ENCODE data around the gene KCNQ5. TPM values are rescaled to one million over a fixed set of nuclear protein-coding genes. Genes with fewer than 3 reads are reported as not detected.

The KCNQ5 gene
- polyA plus RNA-seq, 1 donor from 2014 or later = 6.9 TPM

- no peaks in the 10 kb centered on the region for H3K27me3 Mint-ChIP-seq
- H3K36me3 Mint-ChIP-seq = peaks cover 3% of the 10 kb centered on the region
- no peaks in the 10 kb centered on the region for H3K9me3 Mint-ChIP-seq
- peak overlapping the region in 1 of 3 donors; percentile 23 for H3K27ac Mint-ChIP-seq
- H3K4me1 Mint-ChIP-seq = peaks cover 29 to 59% (median 32%) of the 10 kb centered on the region in 3 donors
- peak overlapping the region in 1 of 4 donors; percentile 35 for H3K4me3 Mint-ChIP-seq
Measured at GRCh38 chr6:72650081-72650745, 28.3 kb downstream of the KCNQ5 start.

- no peaks in the 10 kb centered on the region for H3K9me3 Mint-ChIP-seq
- peaks cover 3% of the 10 kb centered on the region for H3K36me3 Mint-ChIP-seq
- H3K27me3 Mint-ChIP-seq = no peaks in the 10 kb centered on the region
- no peak overlapping the region for H3K4me3 Mint-ChIP-seq
- no peak overlapping the region for H3K27ac Mint-ChIP-seq
- H3K4me1 Mint-ChIP-seq = peaks cover 29 to 59% (median 32%) of the 10 kb centered on the region in 3 donors
Measured at GRCh38 chr6:72651174-72651573, 29.3 kb downstream of the KCNQ5 start.

- no peak overlapping the region for H3K4me3 Mint-ChIP-seq
- H3K4me1 Mint-ChIP-seq = peaks cover 24 to 55% (median 29%) of the 10 kb centered on the region in 3 donors
- H3K27me3 Mint-ChIP-seq = no peaks in the 10 kb centered on the region
- H3K27ac Mint-ChIP-seq = no peak overlapping the region
- no peaks in the 10 kb centered on the region for H3K9me3 Mint-ChIP-seq
- peaks cover under 1% of the 10 kb centered on the region for H3K36me3 Mint-ChIP-seq
Measured at GRCh38 chr6:72651967-72652956, 30.4 kb downstream of the KCNQ5 start.

GRCh38 chr6:72653026-72653425 lies 31.2 kb downstream of the KCNQ5 start:
- Mint-ChIP-seq H3K36me3 (no peaks in the 10 kb centered on the region), H3K4me3 (peak overlapping the region in 1 of 4 donors; percentile 50), H3K9me3 (no peaks in the 10 kb centered on the region), H3K4me1 (peaks cover 24 to 48% (median 29%) of the 10 kb centered on the region in 3 donors), H3K27me3 (no peaks in the 10 kb centered on the region), H3K27ac (peak overlapping the region in 1 of 3 donors; percentile 43)

GRCh38 chr6:72654071-72654621 lies 32.3 kb downstream of the KCNQ5 start:
- peak overlapping the region in 1 of 3 donors; percentile 12 for H3K27ac Mint-ChIP-seq
- peaks cover 23 to 38% (median 25%) of the 10 kb centered on the region in 3 donors for H3K4me1 Mint-ChIP-seq
- H3K4me3 Mint-ChIP-seq = no peak overlapping the region
- no peaks in the 10 kb centered on the region for H3K27me3 Mint-ChIP-seq
- H3K36me3 Mint-ChIP-seq = no peaks in the 10 kb centered on the region
- no peaks in the 10 kb centered on the region for H3K9me3 Mint-ChIP-seq

- peaks cover 10 to 14% (median 14%) of the 10 kb centered on the region in 3 donors for H3K4me1 Mint-ChIP-seq
- H3K27me3 Mint-ChIP-seq = no peaks in the 10 kb centered on the region
- H3K27ac Mint-ChIP-seq = no peak overlapping the region
- H3K36me3 Mint-ChIP-seq = no peaks in the 10 kb centered on the region
- no peak overlapping the region for H3K4me3 Mint-ChIP-seq
- no peaks in the 10 kb centered on the region for H3K9me3 Mint-ChIP-seq
Measured at GRCh38 chr6:72657407-72658197, 35.7 kb downstream of the KCNQ5 start.

- Mint-ChIP-seq H3K9me3 (no peaks in the 10 kb centered on the region), H3K4me1 (peaks cover 0 to 4% (median 0%) of the 10 kb centered on the region in 3 donors), H3K27me3 (no peaks in the 10 kb centered on the region), H3K36me3 (peaks cover 2% of the 10 kb centered on the region), H3K4me3 (no peak overlapping the region), H3K27ac (no peak overlapping the region)
Measured at GRCh38 chr6:72659754-72660153, 37.9 kb downstream of the KCNQ5 start.

GRCh38 chr6:72661411-72661810 lies 39.5 kb downstream of the KCNQ5 start:
- Mint-ChIP-seq H3K4me1 (peaks cover 0 to 4% (median 2%) of the 10 kb centered on the region in 3 donors), H3K9me3 (no peaks in the 10 kb centered on the region)

GRCh38 chr6:72665599-72665998 lies 43.7 kb downstream of the KCNQ5 start:
- Mint-ChIP-seq H3K9me3 (peaks cover 0 to 3% (median 0%) of the 10 kb centered on the region in 3 donors), H3K27me3 (no peaks in the 10 kb centered on the region), H3K27ac (no peak overlapping the region), H3K36me3 (peaks cover 2% of the 10 kb centered on the region), H3K4me3 (no peak overlapping the region), H3K4me1 (peaks cover 2 to 13% (median 8%) of the 10 kb centered on the region in 3 donors)

More at GRCh38 chr6:72661411-72661810, 39.5 kb downstream of the KCNQ5 start:
- Mint-ChIP-seq H3K36me3 (peaks cover 2% of the 10 kb centered on the region), H3K27ac (no peak overlapping the region), H3K4me3 (no peak overlapping the region), H3K27me3 (no peaks in the 10 kb centered on the region)

- Mint-ChIP-seq H3K27ac (no peak overlapping the region), H3K4me3 (no peak overlapping the region), H3K27me3 (no peaks in the 10 kb centered on the region), H3K36me3 (no peaks in the 10 kb centered on the region), H3K4me1 (peaks cover 2 to 13% (median 8%) of the 10 kb centered on the region in 3 donors), H3K9me3 (peaks cover 0 to 3% (median 0%) of the 10 kb centered on the region in 3 donors)
Measured at GRCh38 chr6:72669324-72669723, 47.5 kb downstream of the KCNQ5 start.

- Mint-ChIP-seq H3K27me3 (no peaks in the 10 kb centered on the region), H3K36me3 (peaks cover 3% of the 10 kb centered on the region), H3K27ac (no peak overlapping the region), H3K4me3 (no peak overlapping the region), H3K9me3 (no peaks in the 10 kb centered on the region), H3K4me1 (peaks cover 0 to 9% (median 8%) of the 10 kb centered on the region in 3 donors)
Measured at GRCh38 chr6:72672906-72673305, 51.0 kb downstream of the KCNQ5 start.

GRCh38 chr6:72674842-72675241 lies 53.0 kb downstream of the KCNQ5 start:
- Mint-ChIP-seq H3K27me3 (no peaks in the 10 kb centered on the region), H3K36me3 (peaks cover 3% of the 10 kb centered on the region), H3K27ac (no peak overlapping the region), H3K4me3 (no peak overlapping the region), H3K4me1 (peaks cover 0 to 9% (median 0%) of the 10 kb centered on the region in 3 donors), H3K9me3 (no peaks in the 10 kb centered on the region)

GRCh38 chr6:72675396-72675795 lies 53.5 kb downstream of the KCNQ5 start:
- Mint-ChIP-seq H3K4me1 (peaks cover 0 to 3% (median 2%) of the 10 kb centered on the region in 3 donors), H3K4me3 (no peak overlapping the region), H3K27ac (no peak overlapping the region), H3K9me3 (no peaks in the 10 kb centered on the region), H3K27me3 (no peaks in the 10 kb centered on the region), H3K36me3 (peaks cover 3% of the 10 kb centered on the region)

- Mint-ChIP-seq H3K9me3 (no peaks in the 10 kb centered on the region), H3K27ac (no peak overlapping the region), H3K4me3 (no peak overlapping the region), H3K27me3 (no peaks in the 10 kb centered on the region), H3K4me1 (peaks cover 0 to 3% (median 2%) of the 10 kb centered on the region in 3 donors), H3K36me3 (peaks cover 3% of the 10 kb centered on the region)
Measured at GRCh38 chr6:72676995-72677394, 55.1 kb downstream of the KCNQ5 start.
